ENCODE measurements around the gene PTPRN2.
"Not testable (repeated sequence)": the region's sequence is repeated elsewhere in the genome, so short reads cannot be mapped to it uniquely, and the experiment has no call there.

Gene PTPRN2

GRCh38 chr7:157900556-157900955, 687.1 kb downstream of the PTPRN2 start:
- DNase-seq (ENCODE audit: low read depth), result no peak

DNA sequence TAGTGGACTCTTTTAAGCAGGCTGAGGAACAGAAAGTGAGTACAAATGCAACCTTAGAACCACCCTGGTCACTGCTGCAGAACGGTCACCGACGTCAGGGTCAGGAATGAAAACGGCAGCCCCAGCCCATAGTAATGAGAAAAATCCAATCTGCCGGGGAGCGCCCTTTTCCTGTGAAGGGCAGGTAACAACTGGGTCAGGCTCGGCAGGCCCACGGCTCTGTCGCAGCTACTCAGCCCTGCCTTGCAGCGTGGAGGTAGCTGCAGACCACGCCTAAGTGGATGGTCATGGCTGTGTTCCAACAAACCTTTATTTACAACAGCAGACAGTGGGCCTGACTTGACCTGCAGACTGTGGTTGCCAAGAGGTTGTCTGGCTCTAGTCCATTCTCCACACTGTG, 687.6 kb downstream of the PTPRN2 start:
- no peak for DNase-seq (ENCODE audit: low read depth)

GRCh38 chr7:157898802-157899505, 688.7 kb downstream of the PTPRN2 start:
- DNase-seq (ENCODE audit: low read depth), result no peak

DNA sequence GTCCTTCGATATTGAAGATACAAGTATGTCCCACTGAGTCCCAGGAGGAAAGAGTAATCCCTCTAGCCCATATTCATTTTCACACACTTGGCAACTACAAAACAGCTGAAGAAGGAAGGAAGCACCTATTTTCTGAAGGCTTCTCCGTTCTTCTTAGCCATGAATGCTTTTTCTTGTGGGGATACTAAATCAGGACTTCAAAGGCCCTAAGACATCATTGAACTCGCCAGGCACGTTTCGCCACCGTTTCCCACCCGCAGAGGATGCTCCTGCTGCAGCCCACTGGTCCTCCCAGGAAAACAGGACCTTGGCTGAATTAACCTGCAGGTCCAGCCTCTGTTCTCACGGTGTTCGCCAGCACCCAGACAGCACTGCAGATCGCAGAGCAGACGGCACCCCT, 689.4 kb downstream of the PTPRN2 start:
- DNase-seq (ENCODE audit: low read depth), result no peak

DNA sequence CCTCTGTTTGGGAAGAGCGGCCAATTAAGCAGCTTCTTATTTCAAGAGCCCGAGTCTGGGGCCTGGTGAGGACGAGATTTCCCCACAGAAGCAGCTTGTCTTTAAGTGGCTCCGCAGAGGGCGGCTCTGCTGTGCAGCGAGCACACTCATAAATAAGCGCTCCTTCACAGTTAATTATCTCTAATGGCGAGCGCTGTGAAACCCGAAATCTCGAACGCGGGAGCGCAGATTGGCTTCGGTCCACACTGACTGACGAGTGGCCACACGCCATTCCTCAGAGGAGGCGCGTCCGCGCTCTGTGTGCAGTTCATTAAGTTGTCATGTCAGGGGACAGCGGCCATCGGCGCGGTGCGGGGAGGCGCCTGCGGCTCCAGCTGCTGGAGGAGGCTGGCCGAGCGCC, 689.9 kb downstream of the PTPRN2 start:
- DNase-seq (ENCODE audit: low read depth), result no peak

- no peak for DNase-seq (ENCODE audit: low read depth)
These were observed 690.7 kb downstream of the PTPRN2 start for GRCh38 chr7:157896774-157897555.

DNA sequence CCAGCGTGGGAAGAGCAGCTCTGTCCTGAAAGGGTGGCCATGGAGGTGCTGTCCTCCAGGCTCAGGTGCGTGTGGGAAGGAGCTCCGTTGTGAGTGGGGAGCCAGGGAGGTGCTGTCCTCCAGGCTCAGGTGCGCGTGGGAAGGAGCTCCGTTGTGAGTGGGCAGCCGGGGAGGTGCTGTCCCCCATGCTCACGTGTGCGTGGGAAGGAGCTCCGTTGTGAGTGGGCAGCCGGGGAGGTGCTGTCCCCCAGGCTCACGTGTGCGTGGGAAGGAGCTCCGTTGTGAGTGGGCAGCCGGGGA, 691.3 kb downstream of the PTPRN2 start:
- not testable (repeated sequence) for DNase-seq (ENCODE audit: low read depth)

GRCh38 chr7:157895520-157896375, 691.9 kb downstream of the PTPRN2 start:
- DNase-seq (ENCODE audit: low read depth), result no peak

- DNase-seq (ENCODE audit: low read depth), result not testable (repeated sequence)
These were observed 692.5 kb downstream of the PTPRN2 start for GRCh38 chr7:157895098-157895497.

DNA sequence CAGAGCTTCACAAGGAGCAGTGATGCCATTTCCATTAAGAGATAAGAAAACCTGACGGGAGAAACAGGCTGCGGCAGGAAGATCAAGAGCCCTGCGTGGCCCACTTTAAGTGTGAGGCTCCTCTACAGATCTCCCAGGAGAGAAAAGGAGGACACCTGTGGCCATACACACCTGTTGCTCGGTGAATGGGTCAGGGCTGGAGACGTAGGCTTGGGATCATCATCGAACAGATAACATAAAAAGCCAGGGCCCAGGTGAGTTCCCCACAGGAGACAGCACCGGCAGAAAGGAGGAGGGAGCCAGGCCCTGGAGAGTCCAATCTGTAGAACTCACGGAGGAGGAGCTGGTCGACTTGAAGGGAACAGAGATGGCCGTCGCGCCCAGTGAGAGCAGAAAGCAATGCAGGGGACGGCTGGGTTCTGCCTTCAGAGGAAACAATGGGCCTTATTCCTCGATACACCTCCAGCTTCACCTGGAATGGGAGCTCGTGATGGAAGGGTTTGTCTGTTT, 694.0 kb downstream of the PTPRN2 start:
- no peak for DNase-seq (ENCODE audit: low read depth)

DNA sequence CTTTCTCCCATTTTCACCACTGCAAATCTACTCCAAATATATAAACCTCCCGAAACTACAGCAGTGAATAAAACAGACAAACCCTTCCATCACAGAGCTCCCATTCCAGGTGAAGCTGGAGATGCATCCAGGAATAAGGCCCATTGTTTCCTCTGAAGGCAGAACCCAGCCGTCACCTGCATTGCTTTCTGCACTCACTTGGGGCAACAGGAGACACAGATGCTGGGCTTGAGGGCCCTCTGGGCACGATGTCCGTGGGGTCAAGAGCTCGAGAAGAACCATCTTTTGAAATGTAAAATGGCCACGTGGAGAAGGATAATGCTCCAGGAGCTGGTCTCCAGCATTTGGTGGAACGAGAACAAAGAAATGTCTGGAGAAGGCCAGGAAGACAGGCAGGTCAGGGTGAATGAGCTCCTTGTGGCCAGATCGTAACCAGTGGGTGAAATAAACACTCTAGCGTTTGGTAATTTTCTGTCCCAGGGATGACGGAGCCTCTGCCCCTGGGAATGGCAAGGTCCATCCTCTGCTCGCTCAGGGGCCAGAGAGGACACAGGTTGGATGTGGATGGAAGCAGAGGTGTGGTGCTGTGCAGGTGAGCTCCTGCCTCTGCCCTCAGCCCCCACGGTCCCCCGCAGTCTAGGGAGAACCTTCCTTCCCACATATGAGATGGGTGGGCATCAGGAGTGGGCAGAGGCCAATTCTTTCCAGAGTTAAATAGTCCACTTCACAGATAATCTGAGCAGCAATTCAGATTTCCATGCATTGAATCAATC, 694.7 kb downstream of the PTPRN2 start:
- no peak for DNase-seq (ENCODE audit: low read depth)

DNA sequence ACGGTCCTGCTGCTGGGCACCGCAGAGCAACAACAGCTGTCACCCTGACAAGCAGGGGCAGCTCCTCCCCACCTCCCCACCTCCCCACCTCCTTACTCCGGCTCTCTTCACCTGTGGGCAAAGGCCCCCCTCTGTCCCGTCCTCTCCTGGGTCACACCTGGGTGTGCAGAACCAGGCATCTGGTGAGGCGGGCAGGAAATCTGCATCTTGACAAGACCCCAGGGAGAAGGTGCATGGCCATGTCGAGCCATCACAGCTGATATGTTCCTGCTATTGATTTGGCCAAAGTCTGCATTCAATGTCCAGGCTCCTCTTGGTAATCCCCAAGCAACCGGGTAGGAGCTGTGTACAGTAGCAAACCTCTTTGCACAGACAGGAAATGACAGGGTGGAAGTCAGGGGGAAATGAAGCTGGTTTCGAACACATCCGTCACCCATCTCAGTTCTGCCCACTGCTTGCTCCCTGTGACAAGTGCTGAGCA, 696.7 kb downstream of the PTPRN2 start:
- DNase-seq (ENCODE audit: low read depth), result no peak

DNA sequence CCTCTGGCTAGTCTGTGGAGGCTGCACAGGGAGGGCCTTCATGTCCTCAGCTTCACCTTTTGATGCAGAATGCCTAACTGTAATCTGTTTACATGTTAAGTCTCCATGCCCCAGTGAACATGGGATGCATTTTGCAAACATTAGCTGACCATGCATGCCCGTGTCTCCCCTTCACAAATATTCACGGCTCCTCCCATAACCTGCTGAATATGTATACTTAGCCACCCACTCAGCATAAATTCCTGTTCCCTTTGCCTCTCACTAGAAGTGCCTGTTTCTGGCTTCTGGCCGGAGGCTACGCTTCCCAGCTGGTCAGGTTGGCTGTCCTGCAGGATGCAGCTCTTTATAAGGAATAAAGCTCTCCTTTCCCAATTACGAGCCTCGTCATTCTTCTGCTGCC, 698.1 kb downstream of the PTPRN2 start:
- DNase-seq (ENCODE audit: low read depth), result no peak

DNA sequence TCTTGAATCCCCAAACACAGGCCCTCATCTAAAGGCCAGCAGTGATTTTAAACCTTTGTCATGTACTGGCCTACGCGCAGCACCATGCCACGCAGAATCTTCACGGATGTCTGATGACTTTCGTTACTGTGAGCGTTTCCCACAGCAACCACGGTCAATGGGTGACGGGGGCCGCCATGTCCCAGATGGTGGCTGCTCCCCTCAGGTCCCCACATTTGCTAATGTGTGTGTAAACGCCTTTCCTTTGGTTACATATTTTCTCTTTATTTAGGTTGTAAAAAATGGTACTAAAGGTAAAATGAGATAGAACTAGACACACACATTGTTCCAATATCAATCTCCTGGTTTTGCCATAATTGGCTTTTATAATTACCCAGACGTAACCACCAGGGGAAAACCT, 699.0 kb downstream of the PTPRN2 start:
- DNase-seq (ENCODE audit: low read depth), result no peak

- no peak for DNase-seq (ENCODE audit: low read depth)
These were observed 700.2 kb downstream of the PTPRN2 start for GRCh38 chr7:157887400-157887799.

- no peak for DNase-seq (ENCODE audit: low read depth)
These were observed 700.9 kb downstream of the PTPRN2 start for GRCh38 chr7:157886711-157887110.

DNA sequence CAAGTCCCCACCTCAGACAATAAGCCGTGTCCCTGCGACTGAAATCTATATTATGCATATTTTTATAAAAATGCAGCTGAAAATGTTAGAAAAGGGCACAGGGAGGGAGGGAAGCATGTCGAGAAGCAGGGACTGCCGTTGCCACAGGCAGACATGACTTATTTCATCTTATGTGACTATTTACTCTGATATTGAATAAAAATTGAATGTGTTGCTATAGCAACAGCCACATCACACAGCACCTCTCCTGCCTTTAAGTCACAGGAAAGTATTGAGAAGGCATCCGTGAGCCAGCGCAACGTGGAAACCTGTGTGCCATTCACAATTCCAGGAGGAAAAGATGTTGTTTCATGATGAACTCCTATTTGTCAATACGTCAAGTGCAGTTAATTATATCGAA, 701.4 kb downstream of the PTPRN2 start:
- DNase-seq (ENCODE audit: low read depth), result no peak

DNA sequence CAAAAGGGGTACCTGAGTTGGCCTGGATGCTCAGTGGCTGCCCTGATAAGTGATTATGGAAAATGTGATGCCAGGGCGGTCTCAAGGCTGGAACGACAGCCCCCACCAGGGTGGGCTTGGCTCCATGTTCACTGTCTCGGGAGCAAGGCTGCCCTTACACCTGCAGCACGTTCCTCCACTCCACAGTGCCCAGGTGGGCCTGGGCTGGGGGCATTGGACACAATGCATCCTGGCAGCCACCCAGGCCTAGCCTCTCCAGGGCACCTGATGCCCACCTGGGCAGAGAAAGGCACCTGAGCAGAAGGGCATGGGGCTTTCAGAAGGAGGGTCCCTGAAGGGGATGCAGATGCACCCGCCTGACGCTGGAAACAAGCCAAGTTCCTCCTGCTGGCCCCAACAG, 702.5 kb downstream of the PTPRN2 start:
- DNase-seq (ENCODE audit: low read depth), result no peak

DNA sequence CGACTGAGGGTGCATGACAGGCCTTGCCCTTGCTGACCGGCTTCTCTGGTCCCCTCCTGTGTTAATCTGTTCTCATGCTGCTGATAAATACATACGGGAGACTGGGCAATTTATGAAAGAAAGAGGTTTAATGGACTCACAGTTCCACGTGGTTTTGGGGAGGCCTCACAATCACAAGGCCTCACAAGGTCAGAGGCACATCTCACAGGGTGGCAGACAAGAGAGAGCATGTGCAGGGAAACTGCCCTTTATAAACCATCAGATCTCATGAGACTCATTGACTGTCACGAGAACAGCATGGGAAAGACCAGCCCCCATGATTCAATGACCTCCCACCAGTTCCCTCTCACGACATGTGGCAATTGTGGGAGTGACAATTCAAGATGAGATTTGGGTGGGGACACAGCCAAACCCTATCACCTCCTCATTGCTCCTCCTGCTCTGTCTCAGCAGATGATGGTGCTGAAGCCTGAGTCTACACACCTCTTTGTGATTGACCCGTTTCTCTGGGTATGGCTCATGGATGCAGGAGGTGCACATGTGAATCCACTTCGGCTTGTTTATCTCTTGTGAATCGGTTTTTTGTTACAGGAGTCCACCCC, 703.1 kb downstream of the PTPRN2 start:
- no peak for DNase-seq (ENCODE audit: low read depth)

GRCh38 chr7:157881048-157881771, 706.4 kb downstream of the PTPRN2 start:
- no peak for DNase-seq (ENCODE audit: low read depth)

DNA sequence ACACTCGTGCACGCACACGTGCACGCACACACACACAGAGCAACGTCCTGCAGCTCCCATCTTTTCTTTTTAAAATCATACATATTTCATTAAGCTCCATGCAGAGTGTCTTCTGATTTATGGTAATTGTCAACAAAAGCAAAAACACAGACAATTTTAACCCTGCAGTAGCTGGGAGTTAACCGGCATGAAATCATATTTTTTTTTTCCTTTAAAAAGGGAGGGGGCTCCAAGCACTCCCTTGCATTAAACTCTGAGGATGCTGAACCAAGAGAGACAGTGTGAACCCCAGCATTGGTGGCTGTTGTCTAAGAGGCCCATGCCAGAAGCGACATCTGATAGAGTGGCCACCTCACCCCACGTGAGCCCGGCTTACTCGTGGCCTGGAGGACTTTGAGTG, 708.2 kb downstream of the PTPRN2 start:
- no peak for DNase-seq (ENCODE audit: low read depth)

Measured in CMK (cell line).